Neural cell (in vitro differentiated cells): ENCODE results near the gene DCDC1. TPM values are rescaled to one million over a fixed set of nuclear protein-coding genes. Genes with fewer than 3 reads are reported as not detected.

ENCODE experiments used
- H2AFZ ChIP-seq: fragments of 200-600, 300-800 bp; sonication (generic), shearing (Covaris generic); 2 replicates; pipeline ENCODE4 v1.6.0; 2014; ENCODE audit warnings: low read depth, mild to moderate bottlenecking, antibody characterized with exemption, low read length, moderate library complexity
- H3F3A ChIP-seq: fragments of 200-600 bp; shearing (Covaris generic); 2 replicates; pipeline ENCODE4 v1.6.1; 2016; ENCODE audit warnings: mild to moderate bottlenecking, moderate library complexity, mixed read lengths, antibody characterized with exemption, low read length; ENCODE audit not compliant: insufficient read depth, poor library complexity, severe bottlenecking
- H3K27ac ChIP-seq: fragments of 200-600, 300-800 bp; sonication (generic), shearing (Covaris generic); 2 replicates; pipeline ENCODE4 v1.5.1; 2014; ENCODE audit warnings: mild to moderate bottlenecking, low read length, moderate library complexity
- H3K27me3 ChIP-seq: fragments of 300-800, 200-600 bp; sonication (generic), shearing (Covaris generic); 2 replicates; pipeline ENCODE4 v1.6.0; 2014; ENCODE audit warnings: mild to moderate bottlenecking, low read depth, low read length, moderate library complexity; ENCODE audit not compliant: insufficient read depth
- H3K36me3 ChIP-seq: fragments of 300-800, 200-600 bp; sonication (generic), shearing (Covaris generic); 2 replicates; pipeline ENCODE4 v1.5.1; 2014; ENCODE audit warnings: mild to moderate bottlenecking, antibody characterized with exemption, low read length, moderate library complexity; ENCODE audit not compliant: insufficient read depth
- H3K4me2 ChIP-seq: fragments of 300-800, 200-600 bp; sonication (generic), shearing (Covaris generic); 2 replicates; pipeline ENCODE4 v1.6.0; 2014; ENCODE audit warnings: mild to moderate bottlenecking, low read length
- H3K4me3 ChIP-seq: fragments of 300-800, 200-600 bp; sonication (generic), shearing (Covaris generic); 2 replicates; pipeline ENCODE4 v1.5.1; 2014; ENCODE audit warnings: mild to moderate bottlenecking, low read length, moderate library complexity
- H3K79me2 ChIP-seq: fragments of 200-600 bp; shearing (Covaris generic); replicated peaks from 2 replicates; pipeline ENCODE4 v1.6.0; 2014; ENCODE audit warnings: mild to moderate bottlenecking, low read length, moderate library complexity; ENCODE audit not compliant: insufficient read depth
- H3K9ac ChIP-seq: fragments of 300-800, 200-600 bp; sonication (generic), shearing (Covaris generic); 2 replicates; pipeline ENCODE4 v1.6.1; 2016; ENCODE audit warnings: mild to moderate bottlenecking, low read length, mixed read lengths
- H3K9me2 ChIP-seq: fragments of 200-600 bp; shearing (Covaris generic); 2 replicates; pipeline ENCODE4 v1.6.1; 2016; ENCODE audit warnings: mild to moderate bottlenecking, low read length, mixed read lengths; ENCODE audit not compliant: insufficient read depth
- H3K9me3 ChIP-seq: fragments of 200-600, 300-800 bp; sonication (generic), shearing (Covaris generic); 2 replicates; pipeline ENCODE4 v1.6.1; 2016; ENCODE audit warnings: mild to moderate bottlenecking, mixed run types, low read length, moderate library complexity, mixed read lengths
- H4K20me1 ChIP-seq: fragments of 200-600 bp; shearing (Covaris generic); 2 replicates; pipeline ENCODE4 v1.6.1; 2016; ENCODE audit warnings: mild to moderate bottlenecking, mixed run types; ENCODE audit not compliant: insufficient read depth
- EP300 ChIP-seq: fragments of 450-650 bp; conservative IDR thresholded peaks from 2 replicates; pipeline ENCODE4 v1.6.1; 2014; ENCODE audit warnings: antibody characterized with exemption, mild to moderate bottlenecking, moderate library complexity; ENCODE audit not compliant: poor library complexity, severe bottlenecking
- EZH2 ChIP-seq: fragments of 200-600, 300-800 bp; shearing (Covaris generic), sonication (generic); IDR thresholded peaks from 2 replicates; pipeline ENCODE4 v1.6.1; 2014; ENCODE audit warnings: antibody characterized with exemption, low read length, borderline replicate concordance, mild to moderate bottlenecking; ENCODE audit not compliant: insufficient read depth, poor library complexity, severe bottlenecking
- MXI1 ChIP-seq: fragments of 450-650 bp; conservative IDR thresholded peaks from 2 replicates; pipeline ENCODE4 v1.6.1; 2014; ENCODE audit warnings: antibody characterized with exemption, mild to moderate bottlenecking; ENCODE audit not compliant: poor library complexity, severe bottlenecking
- POLR2AphosphoS5 ChIP-seq: IDR thresholded peaks from 2 replicates; pipeline ENCODE4 v1.6.1; 2012
- RAD21 ChIP-seq: fragments of 450-650 bp; conservative IDR thresholded peaks from 2 replicates; pipeline ENCODE4 v1.6.1; 2014; ENCODE audit warnings: antibody characterized with exemption, mild to moderate bottlenecking, moderate library complexity
- SMC3 ChIP-seq: fragments of 450-650 bp; conservative IDR thresholded peaks from 2 replicates; pipeline ENCODE4 v1.6.1; 2014; ENCODE audit warnings: antibody characterized with exemption, mild to moderate bottlenecking, moderate library complexity; ENCODE audit not compliant: poor library complexity
- TAF1 ChIP-seq: IDR thresholded peaks from 2 replicates; pipeline ENCODE4 v1.6.1; 2012; ENCODE audit warnings: low read depth
- polyA plus RNA-seq: library from polyadenylated mRNA; depleted of rRNA; stranded (reverse); fragments of >200 nt; gene quantifications from 2 replicates; pipeline ENCODE4 v1.2.3, GENCODE V29; 2014
- TF ChIP-seq, protein P1 (sequence below): IDR thresholded peaks from 2 replicates; pipeline ENCODE4 v1.6.1; 2012; ENCODE audit warnings: borderline replicate concordance
- TF ChIP-seq, protein P2 (sequence below): fragments of 450-650 bp; IDR thresholded peaks from 2 replicates; pipeline ENCODE4 v1.5.1; 2014; ENCODE audit warnings: antibody characterized with exemption, mild to moderate bottlenecking, moderate library complexity; ENCODE audit not compliant: poor library complexity, severe bottlenecking

The DCDC1 gene
- polyA plus RNA-seq, 1 donor from 2014 or later: 5.0 TPM

DNA sequence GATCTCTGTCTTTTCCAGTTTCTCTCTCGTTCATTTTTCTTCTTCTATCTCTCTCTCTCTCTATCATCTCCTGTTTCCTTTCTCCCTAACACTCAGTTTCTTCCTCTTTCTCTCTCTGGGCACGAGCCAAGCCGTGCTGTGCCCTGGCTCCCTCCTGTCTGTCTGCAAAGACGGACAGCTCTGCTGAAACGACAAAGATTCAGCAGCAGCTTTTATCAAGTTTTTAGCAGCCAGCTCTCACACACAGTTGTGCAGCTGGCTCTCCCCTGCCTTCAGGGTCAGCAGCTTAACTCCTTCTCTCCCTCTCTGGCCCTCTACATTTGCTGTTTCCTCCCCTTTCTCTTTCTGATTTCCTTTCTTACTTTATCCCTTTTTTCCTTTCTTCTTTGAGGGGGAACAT, 431.4 kb downstream of the DCDC1 start:
- H3F3A ChIP-seq: no peaks in the 10 kb centered on the region
- no peaks in the 10 kb centered on the region for H3K36me3 ChIP-seq
- no peak overlapping the region for H3K27ac ChIP-seq
- no peak overlapping the region for H3K9ac ChIP-seq
- TF ChIP-seq, protein P1, sequence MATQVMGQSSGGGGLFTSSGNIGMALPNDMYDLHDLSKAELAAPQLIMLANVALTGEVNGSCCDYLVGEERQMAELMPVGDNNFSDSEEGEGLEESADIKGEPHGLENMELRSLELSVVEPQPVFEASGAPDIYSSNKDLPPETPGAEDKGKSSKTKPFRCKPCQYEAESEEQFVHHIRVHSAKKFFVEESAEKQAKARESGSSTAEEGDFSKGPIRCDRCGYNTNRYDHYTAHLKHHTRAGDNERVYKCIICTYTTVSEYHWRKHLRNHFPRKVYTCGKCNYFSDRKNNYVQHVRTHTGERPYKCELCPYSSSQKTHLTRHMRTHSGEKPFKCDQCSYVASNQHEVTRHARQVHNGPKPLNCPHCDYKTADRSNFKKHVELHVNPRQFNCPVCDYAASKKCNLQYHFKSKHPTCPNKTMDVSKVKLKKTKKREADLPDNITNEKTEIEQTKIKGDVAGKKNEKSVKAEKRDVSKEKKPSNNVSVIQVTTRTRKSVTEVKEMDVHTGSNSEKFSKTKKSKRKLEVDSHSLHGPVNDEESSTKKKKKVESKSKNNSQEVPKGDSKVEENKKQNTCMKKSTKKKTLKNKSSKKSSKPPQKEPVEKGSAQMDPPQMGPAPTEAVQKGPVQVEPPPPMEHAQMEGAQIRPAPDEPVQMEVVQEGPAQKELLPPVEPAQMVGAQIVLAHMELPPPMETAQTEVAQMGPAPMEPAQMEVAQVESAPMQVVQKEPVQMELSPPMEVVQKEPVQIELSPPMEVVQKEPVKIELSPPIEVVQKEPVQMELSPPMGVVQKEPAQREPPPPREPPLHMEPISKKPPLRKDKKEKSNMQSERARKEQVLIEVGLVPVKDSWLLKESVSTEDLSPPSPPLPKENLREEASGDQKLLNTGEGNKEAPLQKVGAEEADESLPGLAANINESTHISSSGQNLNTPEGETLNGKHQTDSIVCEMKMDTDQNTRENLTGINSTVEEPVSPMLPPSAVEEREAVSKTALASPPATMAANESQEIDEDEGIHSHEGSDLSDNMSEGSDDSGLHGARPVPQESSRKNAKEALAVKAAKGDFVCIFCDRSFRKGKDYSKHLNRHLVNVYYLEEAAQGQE: no peak
- TF ChIP-seq SMC3 (no peak), POLR2AphosphoS5 (no peak), TAF1 (no peak), EZH2 (no peak), MXI1 (no peak), RAD21 (no peak), EP300 (no peak)
- TF ChIP-seq, protein P2, sequence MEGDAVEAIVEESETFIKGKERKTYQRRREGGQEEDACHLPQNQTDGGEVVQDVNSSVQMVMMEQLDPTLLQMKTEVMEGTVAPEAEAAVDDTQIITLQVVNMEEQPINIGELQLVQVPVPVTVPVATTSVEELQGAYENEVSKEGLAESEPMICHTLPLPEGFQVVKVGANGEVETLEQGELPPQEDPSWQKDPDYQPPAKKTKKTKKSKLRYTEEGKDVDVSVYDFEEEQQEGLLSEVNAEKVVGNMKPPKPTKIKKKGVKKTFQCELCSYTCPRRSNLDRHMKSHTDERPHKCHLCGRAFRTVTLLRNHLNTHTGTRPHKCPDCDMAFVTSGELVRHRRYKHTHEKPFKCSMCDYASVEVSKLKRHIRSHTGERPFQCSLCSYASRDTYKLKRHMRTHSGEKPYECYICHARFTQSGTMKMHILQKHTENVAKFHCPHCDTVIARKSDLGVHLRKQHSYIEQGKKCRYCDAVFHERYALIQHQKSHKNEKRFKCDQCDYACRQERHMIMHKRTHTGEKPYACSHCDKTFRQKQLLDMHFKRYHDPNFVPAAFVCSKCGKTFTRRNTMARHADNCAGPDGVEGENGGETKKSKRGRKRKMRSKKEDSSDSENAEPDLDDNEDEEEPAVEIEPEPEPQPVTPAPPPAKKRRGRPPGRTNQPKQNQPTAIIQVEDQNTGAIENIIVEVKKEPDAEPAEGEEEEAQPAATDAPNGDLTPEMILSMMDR: no peak
- H3K9me2 ChIP-seq: no peaks in the 10 kb centered on the region
- H3K27me3 ChIP-seq: no peaks in the 10 kb centered on the region
- no peaks in the 10 kb centered on the region for H3K9me3 ChIP-seq
- no peak overlapping the region for H2AFZ ChIP-seq
- no peaks in the 10 kb centered on the region for H3K79me2 ChIP-seq
- no peaks in the 10 kb centered on the region for H4K20me1 ChIP-seq
- H3K4me2 ChIP-seq: no peak overlapping the region
- no peak overlapping the region for H3K4me3 ChIP-seq

DNA sequence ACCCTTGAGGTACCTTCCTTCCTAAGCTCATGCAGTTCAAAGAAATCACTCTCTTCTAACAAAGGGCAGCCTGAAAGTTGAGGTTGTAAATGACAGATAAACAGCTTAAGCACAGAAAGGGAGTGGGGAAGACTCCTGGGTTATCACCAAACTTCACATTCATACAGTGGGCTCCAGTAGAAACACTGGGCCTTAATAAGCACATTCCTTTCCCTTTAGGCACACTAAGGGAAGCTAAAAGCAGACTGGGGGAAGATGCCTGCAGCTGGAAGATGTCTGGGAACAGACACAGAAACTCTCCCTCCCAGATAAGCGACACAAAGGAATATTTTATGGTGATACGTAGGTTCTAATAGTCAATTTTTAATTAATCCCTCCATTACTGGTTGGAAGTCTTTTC, 433.0 kb downstream of the DCDC1 start:
- H3K9ac ChIP-seq: no peak overlapping the region
- no peaks in the 10 kb centered on the region for H3K79me2 ChIP-seq
- H2AFZ ChIP-seq: no peak overlapping the region
- H3K27me3 ChIP-seq: no peaks in the 10 kb centered on the region
- no peak overlapping the region for H3K4me3 ChIP-seq
- H3F3A ChIP-seq: no peaks in the 10 kb centered on the region
- no peak overlapping the region for H3K27ac ChIP-seq
- H3K36me3 ChIP-seq: no peaks in the 10 kb centered on the region
- TF ChIP-seq MXI1 (no peak), TAF1 (no peak), SMC3 (no peak), POLR2AphosphoS5 (no peak), EZH2 (no peak), EP300 (no peak), RAD21 (no peak)
- TF ChIP-seq, protein P1: no peak
- TF ChIP-seq, protein P2: no peak
- H4K20me1 ChIP-seq: no peaks in the 10 kb centered on the region
- H3K9me2 ChIP-seq: no peaks in the 10 kb centered on the region
- no peak overlapping the region for H3K4me2 ChIP-seq
- no peaks in the 10 kb centered on the region for H3K9me3 ChIP-seq
